22Rv1 (cell line): ENCODE data around the gene RIN1.

ENCODE experiments used
- ZFX ChIP-seq: fragments of 450-650 bp; IDR thresholded peaks from 2 replicates; pipeline ENCODE4 v1.6.1; 2017; ENCODE audit warnings: antibody characterized with exemption, borderline replicate concordance
- TF ChIP-seq, protein P1 (sequence below): fragments of 450-650 bp; IDR thresholded peaks from 2 replicates; pipeline ENCODE4 v1.5.1; 2017; ENCODE audit warnings: mild to moderate bottlenecking

DNA sequence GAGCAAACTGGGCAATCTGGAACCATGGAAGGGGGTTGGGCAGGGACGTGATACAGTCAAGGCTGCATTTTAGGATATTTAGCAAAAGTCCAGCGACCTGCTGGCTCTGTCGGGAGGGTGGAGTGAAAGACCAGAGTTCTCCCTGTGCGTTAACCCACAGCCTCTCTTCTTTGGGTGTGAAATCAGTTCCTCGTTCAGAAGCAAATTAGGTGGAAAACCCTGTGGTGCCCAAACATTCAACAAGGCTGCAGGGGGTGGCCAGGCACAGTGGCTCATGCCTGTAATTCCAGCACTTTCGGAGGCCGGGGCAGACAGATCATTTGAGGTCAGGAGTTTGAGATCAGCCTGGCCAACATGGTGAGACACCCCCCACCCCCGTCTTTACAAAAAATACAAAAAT, 38.6 kb downstream of the RIN1 start:
- TF ChIP-seq, protein P1, sequence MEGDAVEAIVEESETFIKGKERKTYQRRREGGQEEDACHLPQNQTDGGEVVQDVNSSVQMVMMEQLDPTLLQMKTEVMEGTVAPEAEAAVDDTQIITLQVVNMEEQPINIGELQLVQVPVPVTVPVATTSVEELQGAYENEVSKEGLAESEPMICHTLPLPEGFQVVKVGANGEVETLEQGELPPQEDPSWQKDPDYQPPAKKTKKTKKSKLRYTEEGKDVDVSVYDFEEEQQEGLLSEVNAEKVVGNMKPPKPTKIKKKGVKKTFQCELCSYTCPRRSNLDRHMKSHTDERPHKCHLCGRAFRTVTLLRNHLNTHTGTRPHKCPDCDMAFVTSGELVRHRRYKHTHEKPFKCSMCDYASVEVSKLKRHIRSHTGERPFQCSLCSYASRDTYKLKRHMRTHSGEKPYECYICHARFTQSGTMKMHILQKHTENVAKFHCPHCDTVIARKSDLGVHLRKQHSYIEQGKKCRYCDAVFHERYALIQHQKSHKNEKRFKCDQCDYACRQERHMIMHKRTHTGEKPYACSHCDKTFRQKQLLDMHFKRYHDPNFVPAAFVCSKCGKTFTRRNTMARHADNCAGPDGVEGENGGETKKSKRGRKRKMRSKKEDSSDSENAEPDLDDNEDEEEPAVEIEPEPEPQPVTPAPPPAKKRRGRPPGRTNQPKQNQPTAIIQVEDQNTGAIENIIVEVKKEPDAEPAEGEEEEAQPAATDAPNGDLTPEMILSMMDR, result no peak
- no peak for TF ChIP-seq ZFX
